ENCODE measurements around the gene DDT.

The DDT gene

DNA sequence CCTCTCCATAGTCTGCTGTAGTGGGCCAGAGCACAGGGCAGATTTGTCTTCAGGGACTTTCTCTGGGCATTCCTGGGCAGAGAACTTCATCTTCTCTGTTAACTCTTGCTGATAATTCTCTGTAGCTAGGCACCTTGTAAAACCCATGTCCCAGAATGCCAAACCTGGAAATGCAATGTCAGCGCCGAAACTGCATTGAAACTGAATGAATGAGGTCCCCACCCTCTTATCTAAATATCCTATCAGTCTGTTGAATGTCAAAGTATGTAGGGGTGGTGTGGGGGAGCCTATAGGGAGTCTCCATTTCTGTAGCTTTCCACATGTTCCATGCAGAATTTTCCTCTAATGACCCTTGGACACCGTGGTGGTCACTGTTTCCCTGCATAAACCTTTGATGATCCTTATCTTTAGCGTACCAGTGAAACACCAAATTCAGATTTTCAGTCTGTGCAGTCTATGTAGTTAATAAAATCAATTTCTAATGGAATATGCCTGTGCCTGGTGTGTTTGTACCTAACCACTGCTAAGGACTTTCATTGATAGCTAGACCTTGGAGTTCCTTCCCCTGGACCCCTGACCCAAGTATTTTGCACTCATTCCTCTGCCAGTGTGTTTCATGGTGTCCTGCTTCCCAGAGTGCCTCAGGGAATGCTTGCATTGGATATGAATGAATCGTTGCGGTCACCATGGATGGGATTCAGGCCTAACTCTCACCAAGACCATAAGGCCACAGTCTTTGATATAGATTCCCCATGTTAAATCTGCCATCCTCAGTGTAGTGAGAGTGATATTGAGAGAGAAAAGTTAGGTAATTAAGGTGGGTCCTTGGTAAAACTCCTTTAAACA, 34.4 kb upstream of the DDT start:
- no peak for DNase-seq (ENCODE audit: low read depth)
- TF ChIP-seq, protein P1, sequence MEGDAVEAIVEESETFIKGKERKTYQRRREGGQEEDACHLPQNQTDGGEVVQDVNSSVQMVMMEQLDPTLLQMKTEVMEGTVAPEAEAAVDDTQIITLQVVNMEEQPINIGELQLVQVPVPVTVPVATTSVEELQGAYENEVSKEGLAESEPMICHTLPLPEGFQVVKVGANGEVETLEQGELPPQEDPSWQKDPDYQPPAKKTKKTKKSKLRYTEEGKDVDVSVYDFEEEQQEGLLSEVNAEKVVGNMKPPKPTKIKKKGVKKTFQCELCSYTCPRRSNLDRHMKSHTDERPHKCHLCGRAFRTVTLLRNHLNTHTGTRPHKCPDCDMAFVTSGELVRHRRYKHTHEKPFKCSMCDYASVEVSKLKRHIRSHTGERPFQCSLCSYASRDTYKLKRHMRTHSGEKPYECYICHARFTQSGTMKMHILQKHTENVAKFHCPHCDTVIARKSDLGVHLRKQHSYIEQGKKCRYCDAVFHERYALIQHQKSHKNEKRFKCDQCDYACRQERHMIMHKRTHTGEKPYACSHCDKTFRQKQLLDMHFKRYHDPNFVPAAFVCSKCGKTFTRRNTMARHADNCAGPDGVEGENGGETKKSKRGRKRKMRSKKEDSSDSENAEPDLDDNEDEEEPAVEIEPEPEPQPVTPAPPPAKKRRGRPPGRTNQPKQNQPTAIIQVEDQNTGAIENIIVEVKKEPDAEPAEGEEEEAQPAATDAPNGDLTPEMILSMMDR (conservative IDR thresholded peaks at IDR 0.05; ENCODE audit: low read depth, low read length): no peak
- no peak overlapping the region for H3K4me3 ChIP-seq (ENCODE audit: low read depth, low read length)

DNA sequence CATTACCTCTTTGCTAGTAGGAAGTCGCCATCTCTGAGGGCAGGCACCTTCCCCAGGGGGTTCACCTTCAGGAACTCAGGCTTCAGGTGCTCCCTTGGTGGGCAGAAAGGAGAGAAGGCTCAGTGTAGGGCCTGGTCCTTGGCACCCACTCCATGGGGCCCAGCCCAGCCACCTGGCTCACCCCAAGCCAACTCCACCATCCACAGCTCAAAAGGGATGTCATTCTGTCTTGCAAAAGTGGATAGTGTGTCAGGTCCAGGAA, 33.7 kb upstream of the DDT start:
- no peak for DNase-seq (ENCODE audit: low read depth)
- H3K4me3 ChIP-seq (ENCODE audit: low read depth, low read length): no peak overlapping the region
- TF ChIP-seq, protein P1 (conservative IDR thresholded peaks at IDR 0.05; ENCODE audit: low read depth, low read length): no peak

DNA sequence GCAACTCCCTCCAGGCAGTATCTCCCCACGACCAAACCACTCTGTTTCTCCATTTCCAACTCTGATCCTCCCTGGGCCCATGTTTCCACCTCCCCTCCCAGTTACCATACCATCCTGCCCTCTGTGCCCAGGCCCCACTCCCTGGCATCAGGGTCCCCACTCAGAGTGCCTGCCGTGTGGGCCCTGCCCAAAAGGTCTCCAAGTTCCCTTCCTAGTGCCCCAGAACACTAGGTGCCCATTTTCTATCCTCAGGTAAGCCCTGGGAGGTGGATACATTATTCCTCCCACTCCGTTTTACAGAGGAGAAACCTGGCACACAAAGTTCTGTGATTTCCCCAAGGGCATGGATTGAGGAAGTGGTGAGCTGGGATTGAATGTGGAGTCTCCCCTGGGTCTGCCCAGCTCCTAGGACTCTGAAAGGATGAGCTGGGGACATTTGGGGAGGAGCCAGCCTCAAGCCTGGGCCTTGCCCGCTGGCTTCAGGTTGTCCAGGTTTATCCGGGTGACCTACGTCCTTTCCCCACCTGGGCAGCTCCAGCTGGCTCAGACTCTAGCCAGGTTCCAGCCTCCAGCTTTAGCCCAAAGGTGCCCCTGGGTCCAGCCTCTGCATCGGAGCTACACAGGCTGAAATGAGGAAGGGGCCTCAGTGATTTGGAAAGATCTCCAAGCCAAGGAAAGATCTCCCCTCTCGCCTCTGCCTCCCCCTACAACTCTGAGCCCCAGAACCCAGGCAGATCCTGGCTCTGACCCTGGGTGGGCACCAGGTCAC, 33.2 kb upstream of the DDT start:
- TF ChIP-seq, protein P1 (conservative IDR thresholded peaks at IDR 0.05; ENCODE audit: low read depth, low read length): no peak
- H3K4me3 ChIP-seq (ENCODE audit: low read depth, low read length): no peak overlapping the region
- no peak for DNase-seq (ENCODE audit: low read depth)

DNA sequence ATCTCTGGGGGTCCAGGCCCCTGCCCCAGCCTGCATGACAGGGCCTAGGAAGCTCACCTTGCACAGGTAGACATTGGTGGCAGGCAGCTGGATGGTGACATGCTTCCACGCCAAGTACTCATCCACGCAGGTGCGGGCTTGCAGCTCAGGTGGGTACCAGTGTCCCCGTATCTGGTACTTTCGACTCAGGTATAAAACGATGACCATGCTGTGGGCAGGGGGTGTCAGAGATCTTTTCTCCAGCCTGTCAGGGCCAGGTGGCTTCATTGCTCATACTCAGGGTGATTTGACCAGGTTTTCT, 32.6 kb upstream of the DDT start:
- H3K4me3 ChIP-seq (ENCODE audit: low read depth, low read length): no peak overlapping the region
- TF ChIP-seq, protein P1 (conservative IDR thresholded peaks at IDR 0.05; ENCODE audit: low read depth, low read length): no peak

GRCh38 chr22:24006207-24006913, 32.1 kb upstream of the DDT start:
- DNase-seq (ENCODE audit: low read depth): no peak
- TF ChIP-seq, protein P1 (conservative IDR thresholded peaks at IDR 0.05; ENCODE audit: low read depth, low read length): no peak
- no peak overlapping the region for H3K4me3 ChIP-seq (ENCODE audit: low read depth, low read length)

More for the DNA sequence above, 32.6 kb upstream of the DDT start:
- DNase-seq (ENCODE audit: low read depth): no peak

DNA sequence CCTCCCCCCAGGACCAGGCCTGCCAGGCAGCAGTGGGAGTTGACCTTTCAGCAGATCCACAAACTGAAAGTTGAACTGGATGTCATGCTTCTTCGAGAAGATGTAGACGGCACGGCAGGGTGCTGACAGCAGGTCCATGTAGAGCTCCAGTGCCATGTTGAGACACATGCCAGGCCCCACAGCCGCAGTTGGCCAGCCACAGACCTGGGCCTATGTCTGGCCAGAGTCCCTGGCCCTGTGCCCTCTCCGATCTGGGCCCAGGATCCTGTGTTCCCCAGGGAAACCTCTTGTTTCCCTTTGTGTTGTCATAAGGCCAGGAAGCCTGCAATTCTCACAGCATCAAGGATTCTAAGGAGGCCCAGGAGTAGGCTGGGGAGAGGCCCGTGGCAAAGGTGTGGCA, 31.0 kb upstream of the DDT start, which contains the start of gene GSTT4:
TSS of gene GSTT4 (minus strand) at position 253 of the 400 bp plus-strand sequence. CDS start at position 156, 97 bp downstream.
- DNase-seq (ENCODE audit: low read depth): peak; percentile 27
- H3K4me3 ChIP-seq (ENCODE audit: low read depth, low read length): no peak within 1 kb of the TSS
- TF ChIP-seq, protein P1 (conservative IDR thresholded peaks at IDR 0.05; ENCODE audit: low read depth, low read length): no peak
